COLO668 (cell line): ENCODE results near the gene MYH9.
A peak's percentile ranks its signal among the peaks of the same experiment; 100 is the strongest.

Experiments
- DNase-seq: peaks from one replicate; lab custom pipeline; 2025; ENCODE audit not compliant: unreplicated experiment; lab: John Stamatoyannopoulos, UW

MYH9 gene

DNA sequence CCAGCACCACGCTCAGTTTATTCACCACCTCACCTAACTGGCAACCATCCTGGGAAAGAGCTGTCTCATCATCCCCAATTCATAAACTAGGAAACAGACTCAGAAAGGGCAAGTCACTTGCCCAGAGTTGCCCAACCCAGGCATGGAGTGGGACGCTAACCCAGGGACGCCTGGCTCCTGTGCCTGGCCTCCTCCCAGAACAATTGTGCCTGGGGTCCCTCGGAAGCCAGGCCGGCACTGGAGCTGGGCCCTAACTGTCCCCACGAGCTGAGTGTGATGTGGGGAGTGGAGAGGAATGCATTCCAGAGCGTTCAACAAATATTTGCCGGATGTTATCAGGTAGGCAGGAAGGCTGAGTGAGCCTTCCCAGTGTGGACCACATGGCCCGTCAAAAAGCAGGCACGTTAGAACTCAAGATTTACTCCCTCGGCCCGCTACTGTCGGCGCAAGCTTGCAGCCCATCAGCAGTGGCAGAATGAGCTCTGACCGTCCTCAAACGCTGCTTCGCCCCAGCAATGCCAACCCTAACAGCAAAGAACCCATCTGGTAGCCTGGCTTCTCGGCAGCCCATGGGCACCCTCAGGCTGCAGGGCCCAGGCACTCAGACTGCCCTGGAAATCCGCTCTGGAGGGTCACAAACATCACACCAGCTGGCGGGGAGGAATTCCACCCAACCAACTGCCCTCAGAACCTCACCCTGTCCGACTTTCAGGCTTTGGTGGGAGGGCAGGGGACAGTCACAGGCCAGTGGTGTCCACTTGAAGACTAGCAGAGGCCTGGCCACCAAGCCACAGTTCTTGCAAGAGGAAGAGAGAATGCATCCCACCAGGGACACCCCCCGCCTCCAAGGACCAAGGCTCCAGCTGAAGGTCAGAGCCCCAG, 35.6 kb downstream of the MYH9 start:
- no peak for DNase-seq

DNA sequence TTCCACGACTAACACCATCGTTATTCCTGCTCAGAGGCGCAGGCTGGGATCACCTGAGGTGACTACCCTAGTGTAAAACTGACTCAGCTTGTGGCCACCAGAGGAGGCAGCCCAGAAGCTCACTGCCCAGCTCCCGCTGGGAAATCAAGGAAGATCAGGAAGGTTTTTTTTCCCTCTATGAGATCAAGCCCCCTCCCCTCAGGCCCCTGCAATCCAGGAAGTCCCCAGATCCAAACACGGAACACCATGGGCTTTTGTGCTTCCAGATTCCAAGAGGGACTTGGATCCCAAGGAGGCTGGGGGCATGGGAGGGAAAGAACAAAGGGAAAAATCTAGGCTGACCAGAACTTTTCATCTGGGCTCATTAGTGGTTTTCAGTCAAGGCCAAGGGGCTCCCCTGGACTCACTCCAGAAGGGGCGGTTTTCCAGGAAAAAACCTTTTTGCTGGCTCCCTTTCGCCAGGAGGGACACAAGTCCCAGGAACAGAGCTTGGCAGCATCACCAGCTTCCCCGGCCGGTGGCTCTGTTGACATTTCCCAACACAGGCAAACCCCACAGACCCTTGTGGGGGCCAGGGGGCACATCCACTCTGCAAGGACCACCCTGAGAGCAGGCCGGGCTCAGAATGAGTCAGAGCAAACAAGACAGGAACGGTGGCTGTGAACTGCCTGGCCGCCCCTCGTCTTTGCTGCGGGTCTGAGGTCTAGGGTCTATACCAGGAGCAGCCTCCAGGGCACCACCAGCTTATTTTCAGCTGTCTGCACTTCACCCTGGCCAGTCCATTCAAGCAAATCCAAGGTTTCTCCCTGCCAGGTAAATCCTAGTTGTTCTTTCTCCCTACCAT, 36.8 kb downstream of the MYH9 start:
- DNase-seq, result no peak

DNA sequence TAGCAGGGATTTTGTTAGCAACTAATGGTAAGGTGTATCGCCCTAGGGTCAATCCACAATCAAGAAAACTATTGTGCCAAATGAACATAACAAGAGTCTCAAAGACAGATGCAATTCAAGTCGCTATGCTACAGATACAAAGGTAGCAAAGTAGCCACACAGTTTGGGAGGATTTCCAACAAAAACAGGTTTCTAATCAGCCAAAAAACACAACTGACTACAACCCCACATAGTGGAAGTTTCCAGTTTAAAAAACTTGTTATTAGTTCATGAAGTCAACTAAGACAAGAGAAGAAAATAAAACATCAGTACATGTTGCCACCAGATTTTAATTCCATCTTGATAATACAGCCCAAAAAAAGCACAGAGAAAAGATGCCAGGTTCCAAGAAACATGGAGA, 38.0 kb downstream of the MYH9 start:
- DNase-seq, result no peak

DNA sequence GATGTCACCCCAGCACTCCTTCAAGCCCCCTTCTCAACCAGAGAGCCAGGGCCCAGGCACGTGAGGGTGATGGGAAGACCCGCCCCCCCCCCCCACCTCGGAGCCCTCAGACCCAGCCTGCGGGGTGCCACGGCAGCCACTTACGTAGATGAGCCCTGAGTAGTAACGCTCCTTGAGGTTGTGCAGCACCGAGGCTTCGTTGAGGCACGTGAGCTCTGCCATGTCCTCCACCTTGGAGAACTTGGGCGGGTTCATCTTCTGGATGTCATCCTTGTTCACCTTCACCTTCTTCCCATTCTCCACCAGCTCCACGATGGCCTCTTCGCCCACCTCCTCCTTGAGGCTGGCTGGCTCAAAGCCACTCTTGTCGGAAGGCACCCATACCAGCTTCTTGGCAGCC, 39.0 kb downstream of the MYH9 start:
- no peak for DNase-seq

DNA sequence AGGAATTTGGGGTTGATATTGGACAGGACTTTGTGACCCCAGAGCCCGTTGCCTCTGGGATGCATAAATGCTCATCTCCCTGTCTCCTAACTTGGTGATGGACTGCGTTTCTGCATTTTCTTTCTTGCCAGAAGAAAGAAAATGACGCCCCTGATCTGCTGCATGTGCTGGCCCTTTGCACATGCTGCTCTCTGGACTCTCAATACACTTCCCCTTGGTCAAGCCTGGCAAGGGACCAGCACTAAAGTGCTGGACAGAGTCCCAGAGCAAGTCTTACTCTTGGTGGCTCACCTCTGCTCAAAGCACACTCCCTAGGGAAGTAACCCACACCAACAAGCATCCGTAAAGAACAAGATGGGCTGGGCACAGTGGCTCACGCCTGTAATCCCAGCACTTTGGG, 40.7 kb downstream of the MYH9 start:
- DNase-seq, result no peak

DNA sequence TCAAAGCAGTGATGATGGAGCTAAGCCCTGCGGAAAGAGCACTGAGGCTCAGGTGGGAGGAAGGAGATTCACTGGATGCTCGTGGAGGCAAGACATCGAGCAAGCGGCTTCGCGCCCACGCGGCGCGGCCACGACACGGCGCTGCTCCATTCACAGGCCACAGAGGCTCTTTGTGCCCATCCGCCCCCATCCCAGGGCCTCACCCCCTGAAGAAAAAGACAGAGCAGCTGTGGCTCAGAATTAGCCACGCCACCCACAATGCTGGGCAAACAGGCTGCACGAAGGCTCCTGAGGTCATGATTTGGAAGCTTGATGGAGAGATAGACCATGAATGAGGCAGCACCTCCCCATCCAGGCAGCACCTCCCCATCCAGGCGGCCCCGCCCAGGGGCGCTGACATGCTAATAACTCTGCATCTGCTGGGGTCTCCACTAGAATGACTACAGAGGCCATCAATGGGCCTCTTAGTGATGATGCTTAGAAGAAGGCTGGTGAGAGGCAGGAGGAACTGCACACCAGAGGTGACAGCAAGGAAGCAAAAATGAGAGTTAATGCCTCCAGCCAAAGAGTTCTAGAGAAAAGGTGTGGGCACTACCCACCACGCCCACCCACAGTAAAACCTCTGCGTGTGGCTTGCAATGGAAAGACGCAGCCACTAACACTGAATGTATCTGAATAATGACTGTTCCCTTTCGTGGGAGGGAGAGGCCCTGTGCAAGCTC, 43.5 kb downstream of the MYH9 start:
- no peak for DNase-seq

DNA sequence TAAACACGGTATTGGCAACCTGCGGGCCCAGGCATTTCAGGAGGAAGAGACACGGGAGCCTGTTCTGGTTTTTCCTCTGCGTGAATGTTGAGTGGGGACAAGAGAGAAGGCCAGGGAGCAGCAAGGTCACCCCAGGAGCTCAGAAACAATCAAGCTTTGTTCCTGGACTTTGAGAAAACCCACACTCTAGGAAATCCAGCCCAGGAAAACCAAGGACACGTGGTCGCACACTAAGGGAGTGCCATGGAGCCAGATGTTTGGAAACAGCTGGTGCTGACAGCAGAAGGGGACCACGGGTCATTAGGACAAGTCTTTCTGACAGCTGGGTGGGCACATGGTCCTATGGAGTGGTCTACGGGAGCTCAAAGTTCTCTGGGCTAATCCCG, 44.1 kb downstream of the MYH9 start:
- DNase-seq, result no peak

DNA sequence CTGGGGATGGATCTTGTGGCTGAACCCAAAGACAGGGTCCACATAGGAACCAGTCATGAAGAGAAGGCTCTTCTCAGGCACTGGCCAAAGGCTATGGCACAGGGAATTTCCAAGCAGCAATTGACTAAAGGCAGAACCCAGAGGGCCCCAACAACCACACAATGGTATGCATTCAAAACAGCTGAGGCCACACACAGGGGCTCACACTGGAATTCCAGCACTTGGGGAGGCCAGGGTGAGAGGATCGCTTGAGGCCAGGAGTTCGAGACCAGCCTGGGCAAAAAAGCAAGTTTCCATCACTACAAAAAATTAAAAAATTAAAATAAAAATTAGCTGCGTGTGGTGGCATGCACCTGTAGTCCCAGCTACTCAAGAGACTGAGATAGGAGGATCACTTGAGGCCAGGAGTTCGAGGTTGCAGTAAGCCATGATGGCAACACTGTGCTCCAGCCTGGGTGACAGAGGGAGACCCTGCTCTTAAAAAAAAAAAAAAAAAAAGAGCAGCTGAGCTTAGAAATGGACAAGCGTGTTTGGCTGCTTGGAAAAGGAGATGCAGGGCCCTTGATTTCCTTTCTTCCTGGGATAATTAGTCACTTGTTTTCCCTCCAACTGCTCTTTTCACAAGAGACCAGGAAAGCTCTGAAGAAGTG, 44.6 kb downstream of the MYH9 start:
- no peak for DNase-seq

DNA sequence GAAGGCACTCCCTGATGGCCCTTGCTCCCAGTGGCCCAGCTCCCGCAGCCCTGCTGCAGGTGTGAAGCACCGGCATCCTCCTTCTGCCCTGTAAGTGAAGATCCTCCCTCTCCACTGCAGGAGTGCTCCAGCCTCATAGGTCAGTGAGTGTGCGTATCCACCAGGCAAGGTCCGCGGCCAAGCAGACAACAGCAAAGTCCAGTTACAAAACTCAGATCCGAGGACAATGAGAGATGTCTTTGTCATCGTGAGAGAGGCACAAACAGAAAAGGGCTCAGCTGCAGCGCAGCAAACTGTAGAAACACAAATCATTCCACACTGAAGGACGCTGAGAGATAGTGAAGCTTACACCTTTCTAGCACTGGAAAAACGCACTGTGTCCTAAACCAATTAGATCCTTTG, 46.1 kb downstream of the MYH9 start:
- DNase-seq, result no peak

DNA sequence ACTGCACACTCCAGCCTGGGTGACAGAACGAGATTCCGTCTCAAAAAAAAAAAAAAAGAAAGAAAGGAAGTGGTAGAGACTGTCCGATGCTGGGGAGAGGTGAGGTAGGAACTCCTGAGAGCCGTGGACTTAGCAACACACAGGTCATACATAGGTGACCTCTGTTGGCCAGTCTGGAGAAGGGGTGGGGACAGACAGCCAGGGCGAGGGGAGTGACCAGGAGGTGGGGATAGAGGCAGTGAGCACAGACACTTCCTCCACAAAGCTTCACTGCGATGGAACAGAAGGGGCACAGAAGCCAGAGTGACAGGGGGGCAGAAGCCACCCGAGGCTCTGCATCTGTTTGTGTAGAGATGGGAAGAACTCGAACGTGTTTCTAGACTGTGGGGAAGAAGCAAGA, 47.1 kb downstream of the MYH9 start:
- DNase-seq, result no peak

DNA sequence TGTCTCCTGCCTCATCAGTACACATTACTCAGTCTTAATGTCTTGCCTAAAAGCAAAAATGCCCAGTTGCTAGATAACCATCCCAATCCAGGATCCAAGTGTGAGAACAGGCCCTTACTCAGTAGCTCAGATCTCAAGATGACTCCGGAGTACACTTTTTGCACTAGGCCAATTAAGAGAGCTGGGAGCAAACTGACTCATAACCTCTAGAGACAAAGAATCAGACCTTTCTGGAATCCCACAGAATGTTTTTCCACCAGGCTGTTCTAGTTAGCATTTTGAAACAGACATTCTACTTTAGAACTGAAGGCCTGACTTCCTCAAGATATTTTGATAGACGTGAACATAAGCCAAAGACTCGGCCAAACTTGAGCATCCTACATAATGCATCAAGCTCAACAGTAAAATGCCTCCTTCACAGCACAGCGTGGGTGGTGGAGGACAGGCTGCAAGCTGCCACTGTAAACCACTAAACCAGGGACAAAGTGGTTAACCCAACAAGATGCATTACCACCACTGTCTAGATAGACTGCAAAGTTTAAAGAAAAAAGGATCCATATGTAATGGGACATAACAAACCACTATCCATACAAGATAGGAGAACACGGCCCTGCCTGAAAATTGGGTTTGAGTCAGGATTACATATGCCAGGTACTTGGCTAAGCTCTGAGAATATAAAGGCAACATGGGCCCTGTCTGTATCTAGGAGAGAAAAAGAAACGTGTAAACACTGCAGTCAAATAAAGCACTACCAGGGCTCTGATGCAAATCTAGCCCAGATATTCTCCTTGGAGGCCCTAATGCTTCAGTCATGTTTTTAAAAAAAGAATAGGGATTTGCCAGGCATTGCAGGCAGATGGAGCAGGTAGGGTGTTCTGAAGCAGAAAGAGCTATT, 48.3 kb downstream of the MYH9 start:
- DNase-seq, result no peak

DNA sequence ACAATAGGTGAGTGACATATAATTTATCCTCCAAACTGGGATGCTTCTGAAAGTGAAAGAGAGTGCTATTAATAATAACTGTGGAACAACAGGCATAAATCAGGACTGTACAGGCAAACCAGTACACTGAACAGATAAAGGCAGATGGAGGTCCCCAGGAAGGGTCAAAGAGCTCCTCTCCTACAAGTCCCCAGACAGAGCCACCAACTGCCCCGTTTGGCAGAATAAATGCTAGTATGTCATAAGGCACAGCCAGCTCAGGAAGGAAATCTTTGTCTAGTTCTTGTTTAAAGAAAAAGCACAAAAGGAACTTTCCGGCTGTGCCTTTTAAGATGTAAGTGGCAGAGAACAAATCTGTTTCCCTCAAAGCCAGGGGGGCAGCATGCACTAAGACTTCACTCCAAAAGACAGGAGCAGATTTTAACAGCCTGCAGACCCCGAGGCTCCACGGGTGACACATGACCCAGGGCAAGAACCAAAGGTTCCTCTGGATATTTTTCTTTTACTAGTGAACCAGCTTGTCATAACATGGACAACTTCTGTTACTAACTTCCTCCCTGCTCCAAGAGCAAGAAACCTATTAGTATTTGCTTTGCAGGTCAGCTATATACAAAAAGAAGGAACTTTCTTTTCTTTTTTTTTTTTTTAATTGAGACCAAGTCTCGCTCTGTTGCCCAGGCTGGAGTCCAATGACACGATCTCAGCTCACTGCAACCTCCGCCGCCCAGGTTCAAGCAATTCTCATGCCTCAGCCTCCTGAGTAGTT, 50.2 kb downstream of the MYH9 start:
- DNase-seq, result no peak

DNA sequence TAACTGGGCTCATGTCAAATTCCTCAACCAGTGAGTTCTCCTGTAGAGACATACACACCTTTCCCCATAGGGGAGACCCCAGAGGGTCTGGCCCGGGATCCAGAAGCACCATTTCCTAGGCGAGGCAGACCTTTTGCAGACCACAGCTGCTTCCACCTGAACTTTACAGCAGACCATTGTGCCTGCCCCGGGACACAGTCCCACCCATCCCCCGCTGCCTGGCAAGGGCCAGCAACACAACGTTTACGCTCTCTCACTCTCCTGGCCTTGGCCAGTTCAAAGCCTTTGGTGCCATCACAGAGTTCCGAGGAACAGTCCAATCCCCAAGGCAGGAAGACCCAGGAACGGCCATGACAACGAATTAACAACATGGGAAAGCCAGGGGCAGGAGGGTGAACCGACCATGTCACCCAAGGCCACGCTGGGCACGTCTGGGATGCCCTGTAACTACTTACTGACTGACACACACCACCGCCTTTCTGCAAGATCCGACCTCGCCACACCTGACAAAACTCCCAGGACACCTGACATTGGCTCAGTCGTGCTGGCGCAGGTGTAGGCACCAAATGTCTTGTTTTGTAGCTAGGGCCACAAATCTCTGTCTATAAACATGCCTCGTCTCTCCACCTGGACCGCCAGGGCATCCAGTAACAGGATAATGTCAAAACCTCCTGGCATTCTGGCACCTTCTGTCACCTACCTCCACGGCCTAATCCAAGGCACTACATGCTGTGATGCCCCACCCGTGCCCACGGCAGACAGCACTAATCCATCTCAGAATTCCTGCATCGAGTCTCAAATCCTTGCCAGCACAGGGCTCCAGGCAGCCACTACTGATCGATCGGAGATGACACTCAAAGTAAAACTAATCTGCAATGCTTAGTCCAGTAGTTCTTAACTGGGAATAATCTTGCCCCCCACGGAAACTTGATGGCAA, 51.3 kb downstream of the MYH9 start:
- DNase-seq, result no peak

DNA sequence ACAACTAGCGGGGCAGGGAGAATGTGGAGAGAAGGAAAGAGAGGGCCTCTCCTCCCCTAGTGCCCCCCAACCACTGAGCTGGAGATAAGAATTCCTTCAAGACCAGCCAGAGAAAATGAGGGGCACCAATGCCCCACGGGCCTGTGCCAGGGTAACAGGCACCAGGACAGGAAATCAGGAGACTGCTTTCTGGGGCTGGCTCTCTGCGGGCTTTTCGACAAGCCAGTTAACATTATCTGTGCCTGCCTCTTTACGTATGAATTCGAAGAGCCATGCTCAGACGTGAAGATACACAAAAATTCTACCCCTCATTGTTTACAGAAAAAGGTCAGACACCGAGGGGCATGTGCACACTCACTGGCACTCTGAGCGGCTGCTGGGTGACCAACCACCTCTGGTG, 52.1 kb downstream of the MYH9 start:
- DNase-seq, result no peak

DNA sequence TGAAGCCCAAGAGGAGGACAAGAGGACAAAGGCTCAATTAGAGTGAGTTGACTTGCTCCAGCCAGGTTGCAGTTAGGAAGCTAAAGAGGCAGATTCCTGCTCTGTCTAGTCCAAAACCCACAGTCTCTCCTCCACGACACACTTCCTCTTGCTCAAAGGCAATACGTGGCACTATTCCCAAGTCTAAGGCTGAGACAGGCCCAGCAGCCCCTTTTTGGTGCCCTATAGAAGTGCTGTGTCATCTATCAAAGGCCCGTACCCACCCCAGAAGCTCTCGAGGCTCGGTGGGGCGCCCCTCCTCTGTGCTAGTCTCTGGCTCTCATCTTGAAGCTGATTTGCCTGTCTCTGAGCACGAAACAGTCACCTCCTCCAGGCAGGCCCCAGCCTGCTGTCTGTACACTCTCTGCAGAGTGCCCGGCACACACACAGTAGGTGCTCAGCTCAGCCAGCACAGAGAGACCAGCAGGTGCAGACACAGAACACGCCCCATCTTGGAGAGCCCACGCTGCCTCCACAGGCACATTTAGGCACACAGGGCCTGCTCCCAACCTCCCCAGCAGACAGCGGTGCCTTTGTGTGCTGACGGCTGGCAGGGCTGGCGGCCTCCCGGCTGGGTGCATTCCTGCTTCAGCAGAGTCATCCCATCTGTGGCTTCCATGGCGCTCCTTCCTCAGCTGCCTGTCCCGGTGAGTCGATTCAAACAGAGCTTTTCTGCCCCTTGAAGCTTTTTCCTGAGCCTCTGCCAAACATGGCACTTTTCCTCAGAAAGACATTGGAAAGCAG, 52.8 kb downstream of the MYH9 start:
- peak; percentile 68 for DNase-seq

DNA sequence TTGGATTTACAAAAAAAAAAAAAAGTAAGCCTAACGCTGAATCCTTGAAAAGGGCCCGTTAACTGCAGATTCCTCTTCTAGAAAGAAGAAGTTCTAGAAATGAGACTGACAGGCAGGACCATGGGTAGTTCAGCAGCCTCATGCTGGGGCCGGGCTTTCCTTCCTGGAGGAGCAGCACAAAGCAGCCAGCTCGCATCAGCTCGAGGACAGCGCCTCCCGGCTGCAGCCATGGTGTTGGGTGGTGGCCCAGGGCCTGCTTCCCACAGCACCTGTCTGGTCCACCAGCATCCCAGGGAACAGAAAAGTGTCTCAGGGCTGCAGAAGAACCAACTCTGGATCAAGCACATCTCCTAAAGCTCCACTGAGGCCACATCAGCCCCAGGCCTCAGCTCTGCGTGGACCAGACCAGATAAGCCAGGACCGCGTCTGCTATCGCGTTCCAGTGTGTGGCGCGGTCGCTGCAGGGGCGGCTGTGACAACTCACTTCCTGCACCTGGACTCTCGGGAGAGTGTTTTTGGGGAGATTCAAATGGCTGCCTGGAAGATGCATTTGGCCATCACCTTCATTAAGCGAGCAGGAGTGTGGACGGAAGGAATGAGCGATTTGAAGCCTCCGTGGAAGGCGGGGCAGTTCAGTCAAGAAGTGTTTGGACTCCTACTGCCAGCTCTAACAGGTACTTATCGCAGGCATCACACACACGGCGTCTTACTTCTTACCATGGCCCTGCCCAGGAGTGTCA, 53.5 kb downstream of the MYH9 start:
- peak; percentile 24 for DNase-seq

DNA sequence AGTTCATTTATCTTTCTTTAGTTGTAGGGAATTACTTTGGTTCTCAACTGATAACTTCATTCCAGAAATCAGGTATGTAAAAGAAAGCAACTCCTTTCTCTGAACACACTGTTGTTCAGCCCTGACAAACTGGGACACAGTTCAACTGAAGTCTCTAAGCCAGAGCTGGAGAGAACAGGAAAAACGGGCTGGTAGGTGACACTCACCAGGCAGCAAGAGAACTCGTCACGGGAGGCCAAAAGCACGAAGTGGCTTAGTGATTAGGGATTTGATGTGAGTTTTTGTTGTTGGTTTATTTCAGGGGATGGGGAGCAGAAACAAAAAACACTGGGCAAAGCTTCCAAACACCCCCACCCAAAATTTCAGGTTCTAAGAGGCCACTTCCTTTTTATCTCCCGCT, 54.1 kb downstream of the MYH9 start:
- DNase-seq, result no peak
